ENCODE data around the gene RBL1.

- TF ChIP-seq, protein P1, sequence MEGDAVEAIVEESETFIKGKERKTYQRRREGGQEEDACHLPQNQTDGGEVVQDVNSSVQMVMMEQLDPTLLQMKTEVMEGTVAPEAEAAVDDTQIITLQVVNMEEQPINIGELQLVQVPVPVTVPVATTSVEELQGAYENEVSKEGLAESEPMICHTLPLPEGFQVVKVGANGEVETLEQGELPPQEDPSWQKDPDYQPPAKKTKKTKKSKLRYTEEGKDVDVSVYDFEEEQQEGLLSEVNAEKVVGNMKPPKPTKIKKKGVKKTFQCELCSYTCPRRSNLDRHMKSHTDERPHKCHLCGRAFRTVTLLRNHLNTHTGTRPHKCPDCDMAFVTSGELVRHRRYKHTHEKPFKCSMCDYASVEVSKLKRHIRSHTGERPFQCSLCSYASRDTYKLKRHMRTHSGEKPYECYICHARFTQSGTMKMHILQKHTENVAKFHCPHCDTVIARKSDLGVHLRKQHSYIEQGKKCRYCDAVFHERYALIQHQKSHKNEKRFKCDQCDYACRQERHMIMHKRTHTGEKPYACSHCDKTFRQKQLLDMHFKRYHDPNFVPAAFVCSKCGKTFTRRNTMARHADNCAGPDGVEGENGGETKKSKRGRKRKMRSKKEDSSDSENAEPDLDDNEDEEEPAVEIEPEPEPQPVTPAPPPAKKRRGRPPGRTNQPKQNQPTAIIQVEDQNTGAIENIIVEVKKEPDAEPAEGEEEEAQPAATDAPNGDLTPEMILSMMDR (conservative IDR thresholded peaks at IDR 0.05) = no peak
- no peak for TF ChIP-seq ZFX (IDR thresholded peaks at IDR 0.05)
These were observed 102.9 kb downstream of the RBL1 start for GRCh38 chr20:36992802-36993334.

All from C4-2B (cell line).